Smooth muscle cell (in vitro differentiated cells): ENCODE results near the gene TRIM8. TPM values are rescaled to one million over a fixed set of nuclear protein-coding genes. Genes with fewer than 3 reads are reported as not detected.

Experiments
- DNase-seq: peaks from one replicate; lab custom pipeline; 2025; ENCODE audit not compliant: unreplicated experiment; lab: John Stamatoyannopoulos, UW
- H2AFZ ChIP-seq: fragments of 200-600 bp; sonication (generic); 2 replicates; pipeline ENCODE4 v1.6.0; 2016; ENCODE audit warnings: antibody characterized with exemption, low read depth, mild to moderate bottlenecking
- H3F3A ChIP-seq: fragments of 200-600 bp; sonication (generic); 2 replicates; pipeline ENCODE4 v1.6.0; 2017; ENCODE audit warnings: antibody characterized with exemption, low read depth
- H3K27ac ChIP-seq: fragments of 200-600 bp; sonication (generic); 2 replicates; pipeline ENCODE4 v1.5.1; 2016; ENCODE audit warnings: low read depth, mild to moderate bottlenecking
- H3K27me3 ChIP-seq: fragments of 200-600 bp; sonication (generic); 2 replicates; pipeline ENCODE4 v1.6.1; 2016; ENCODE audit warnings: low read depth, mild to moderate bottlenecking
- H3K36me3 ChIP-seq: fragments of 200-600 bp; sonication (generic); 2 replicates; pipeline ENCODE4 v1.5.1; 2016; ENCODE audit warnings: low read depth
- H3K4me1 ChIP-seq: fragments of 200-600 bp; sonication (generic); 2 replicates; pipeline ENCODE4 v1.5.1; 2016; ENCODE audit warnings: low read depth
- H3K4me2 ChIP-seq: fragments of 200-600 bp; sonication (generic); 2 replicates; pipeline ENCODE4 v1.6.0; 2016; ENCODE audit warnings: mild to moderate bottlenecking
- H3K4me3 ChIP-seq: fragments of 200-600 bp; sonication (generic); 2 replicates; pipeline ENCODE4 v1.5.1; 2016; ENCODE audit warnings: mild to moderate bottlenecking
- H3K79me2 ChIP-seq: fragments of 200-600 bp; sonication (generic); 2 replicates; pipeline ENCODE4 v1.6.0; 2016; ENCODE audit warnings: low read depth, mild to moderate bottlenecking
- H3K9ac ChIP-seq: fragments of 200-600 bp; sonication (generic); 2 replicates; pipeline ENCODE4 v1.6.0; 2016; ENCODE audit warnings: low read depth
- H3K9me3 ChIP-seq: fragments of 200-600 bp; sonication (generic); replicated peaks from 2 replicates; pipeline ENCODE4 v1.5.1; 2016; ENCODE audit warnings: low read depth
- H4K20me1 ChIP-seq: fragments of 200-600 bp; sonication (generic); 2 replicates; pipeline ENCODE4 v1.6.0; 2016; ENCODE audit warnings: low read depth
- WGBS: methylation state at CpG from one replicate; pipeline ENCODE4 v1.1.7; 2016; ENCODE audit warnings: low lambda C conversion rate; 5-methylcytosine and 5-hydroxymethylcytosine counted together
- polyA plus RNA-seq: library from polyadenylated mRNA; unstranded; fragments of >200 nt; fragmentation: Nextera tagmentation; extraction: Ambion mirVana; gene quantifications from 2 replicates; pipeline ENCODE4 v1.2.1, GENCODE V29; 2016
- total RNA-seq: library from RNA; depleted of rRNA; stranded (reverse); fragments of >200 nt; gene quantifications from 2 replicates; pipeline ENCODE4 v1.2.3, GENCODE V29; 2014
- TF ChIP-seq, protein P1 (sequence below): fragments of 200-600 bp; sonication (generic); IDR thresholded peaks from 2 replicates; pipeline ENCODE4 v1.5.1; 2017; ENCODE audit warnings: borderline replicate concordance, mild to moderate bottlenecking, antibody characterized with exemption; ENCODE audit not compliant: insufficient read depth, poor library complexity, severe bottlenecking

The TRIM8 gene
- total and polyA plus RNA-seq, 2 experiments from 2014 or later = 78.0 to 78.8 TPM

DNA sequence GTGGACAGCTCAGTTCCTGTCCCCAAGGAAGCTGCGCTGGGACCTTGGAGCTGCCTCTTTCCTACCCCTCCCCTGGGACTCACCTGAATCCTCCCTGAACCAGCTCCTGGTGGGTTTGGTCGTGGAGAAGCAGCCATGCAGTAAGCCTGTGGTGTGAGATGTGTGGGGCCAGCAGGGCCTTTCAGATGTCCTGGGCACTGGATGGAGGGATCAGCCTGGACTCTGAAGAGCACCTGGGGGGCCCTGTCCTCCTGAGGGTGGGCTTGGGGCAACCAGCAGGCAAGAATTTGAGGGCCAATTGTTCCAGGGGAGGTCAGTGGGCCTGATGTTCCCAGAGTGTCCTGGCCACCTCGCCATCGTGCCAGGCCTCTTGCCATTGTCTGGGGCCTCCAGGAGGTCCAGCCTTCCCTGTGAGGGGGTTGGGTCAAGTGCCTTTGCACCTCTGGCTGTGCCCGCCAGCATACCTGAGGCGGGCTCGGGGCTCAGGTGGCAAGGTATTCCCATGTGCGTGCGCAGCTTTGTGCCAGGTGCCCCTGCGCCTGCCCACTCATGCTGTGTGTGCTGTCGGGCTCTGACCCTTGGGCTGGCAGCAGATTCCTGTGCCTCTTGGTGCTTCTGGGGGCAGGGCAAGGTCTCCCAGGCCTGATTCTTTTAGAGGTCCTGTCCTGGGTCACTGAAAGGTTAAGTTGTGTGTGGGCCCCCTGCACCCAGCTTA, 7.3 kb downstream of the TRIM8 start:
- Histone ChIP-seq H4K20me1 (peaks cover 100% of the 10 kb centered on the region), H3K36me3 (no peaks in the 10 kb centered on the region), H3K27me3 (no peaks in the 10 kb centered on the region), H3K4me2 (no peak overlapping the region), H3F3A (peaks cover 8% of the 10 kb centered on the region), H3K9ac (no peak overlapping the region), H3K4me3 (no peak overlapping the region), H2AFZ (no peak overlapping the region), H3K79me2 (peaks cover 82% of the 10 kb centered on the region), H3K4me1 (peaks cover 45% of the 10 kb centered on the region), H3K9me3 (no peaks in the 10 kb centered on the region), H3K27ac (no peak overlapping the region)
- 94% methylated on average over 11 of the region's 11 CpGs for WGBS
- no peak for DNase-seq
- TF ChIP-seq, protein P1, sequence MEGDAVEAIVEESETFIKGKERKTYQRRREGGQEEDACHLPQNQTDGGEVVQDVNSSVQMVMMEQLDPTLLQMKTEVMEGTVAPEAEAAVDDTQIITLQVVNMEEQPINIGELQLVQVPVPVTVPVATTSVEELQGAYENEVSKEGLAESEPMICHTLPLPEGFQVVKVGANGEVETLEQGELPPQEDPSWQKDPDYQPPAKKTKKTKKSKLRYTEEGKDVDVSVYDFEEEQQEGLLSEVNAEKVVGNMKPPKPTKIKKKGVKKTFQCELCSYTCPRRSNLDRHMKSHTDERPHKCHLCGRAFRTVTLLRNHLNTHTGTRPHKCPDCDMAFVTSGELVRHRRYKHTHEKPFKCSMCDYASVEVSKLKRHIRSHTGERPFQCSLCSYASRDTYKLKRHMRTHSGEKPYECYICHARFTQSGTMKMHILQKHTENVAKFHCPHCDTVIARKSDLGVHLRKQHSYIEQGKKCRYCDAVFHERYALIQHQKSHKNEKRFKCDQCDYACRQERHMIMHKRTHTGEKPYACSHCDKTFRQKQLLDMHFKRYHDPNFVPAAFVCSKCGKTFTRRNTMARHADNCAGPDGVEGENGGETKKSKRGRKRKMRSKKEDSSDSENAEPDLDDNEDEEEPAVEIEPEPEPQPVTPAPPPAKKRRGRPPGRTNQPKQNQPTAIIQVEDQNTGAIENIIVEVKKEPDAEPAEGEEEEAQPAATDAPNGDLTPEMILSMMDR = no peak

DNA sequence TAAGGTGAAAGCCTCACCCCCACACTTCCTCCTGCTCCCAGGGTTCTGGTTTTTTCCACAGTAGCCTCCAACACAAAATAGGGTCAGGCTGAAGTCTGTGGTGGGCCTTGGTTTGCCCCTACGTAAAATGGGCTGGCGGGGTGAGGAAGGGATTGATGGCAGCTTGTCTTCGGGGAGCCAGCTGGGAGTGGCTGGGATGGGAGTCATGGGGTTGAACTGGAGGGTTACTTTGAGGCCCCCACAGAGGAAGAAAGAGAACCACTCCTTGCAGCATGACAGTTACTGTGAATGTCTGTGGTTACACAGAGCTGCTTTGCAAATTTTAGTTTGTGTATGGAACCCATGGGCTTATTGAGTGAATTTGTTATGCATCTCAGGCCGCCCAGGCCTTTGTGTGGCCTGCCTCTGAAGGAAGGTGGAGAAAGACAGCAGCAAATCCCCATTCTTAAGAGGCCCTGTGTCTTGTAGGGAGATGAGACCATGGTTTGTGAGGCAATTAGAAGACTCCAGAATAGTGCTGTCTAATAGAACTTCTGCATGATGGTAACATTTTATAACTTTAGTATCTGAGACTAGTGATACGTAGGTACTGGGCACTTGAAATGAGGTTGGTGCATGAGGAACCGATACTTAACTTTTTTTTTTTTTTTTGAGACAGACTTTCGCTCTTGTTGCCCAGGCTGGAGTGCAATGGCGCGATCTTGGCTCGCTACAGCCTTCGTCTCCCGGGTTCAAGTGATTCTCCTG, 8.1 kb downstream of the TRIM8 start:
- TF ChIP-seq, protein P1 = no peak
- no peak overlapping the region for H3K27ac ChIP-seq
- 95% methylated on average over 12 of the region's 12 CpGs for WGBS

DNA sequence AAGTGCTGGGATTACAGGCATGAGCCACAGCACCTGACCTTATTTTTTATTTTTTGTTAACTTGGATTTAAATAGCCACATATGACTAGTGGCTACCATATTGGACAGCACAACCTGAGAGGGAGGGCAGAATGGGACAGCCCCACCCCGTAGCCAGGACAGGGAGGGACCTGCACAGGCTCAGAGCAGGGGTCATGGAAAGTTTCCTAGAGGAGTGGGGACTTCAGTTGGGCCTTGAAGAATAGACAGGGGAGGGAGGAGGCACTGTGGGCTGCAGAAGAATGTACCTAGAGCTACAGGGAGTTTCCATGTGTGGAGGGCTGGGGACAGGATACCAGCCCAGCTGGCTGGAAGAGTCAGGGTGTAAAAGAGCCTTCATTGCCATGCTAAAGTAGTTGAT, 8.8 kb downstream of the TRIM8 start:
- Histone ChIP-seq H3K4me1 (peaks cover 31% of the 10 kb centered on the region), H3K36me3 (no peaks in the 10 kb centered on the region)
- 93% methylated on average over 1 of the region's 1 CpG for WGBS

More for the DNA sequence above, 8.1 kb downstream of the TRIM8 start:
- Histone ChIP-seq H3K36me3 (no peaks in the 10 kb centered on the region), H3F3A (peaks cover 8% of the 10 kb centered on the region), H3K9ac (no peak overlapping the region), H4K20me1 (peaks cover 100% of the 10 kb centered on the region), H3K9me3 (no peaks in the 10 kb centered on the region), H3K27me3 (no peaks in the 10 kb centered on the region), H3K4me3 (no peak overlapping the region), H2AFZ (no peak overlapping the region), H3K4me2 (no peak overlapping the region), H3K79me2 (peaks cover 75% of the 10 kb centered on the region), H3K4me1 (peaks cover 38% of the 10 kb centered on the region)
- DNase-seq = no peak

More for the DNA sequence above, 8.8 kb downstream of the TRIM8 start:
- H3K9ac ChIP-seq = no peak overlapping the region
- no peak overlapping the region for H3K27ac ChIP-seq
- peaks cover 67% of the 10 kb centered on the region for H3K79me2 ChIP-seq
- H3K4me2 ChIP-seq = no peak overlapping the region
- DNase-seq = no peak
- no peak overlapping the region for H2AFZ ChIP-seq
- H3K4me3 ChIP-seq = no peak overlapping the region
- peaks cover 98% of the 10 kb centered on the region for H4K20me1 ChIP-seq
- TF ChIP-seq, protein P1 = no peak
- H3K27me3 ChIP-seq = no peaks in the 10 kb centered on the region
- peaks cover 6% of the 10 kb centered on the region for H3F3A ChIP-seq
- H3K9me3 ChIP-seq = no peaks in the 10 kb centered on the region
